HG02610 (cell line): Measurements from ENCODE around the gene NARF.
"Not testable (repeated sequence)": the region's sequence is repeated elsewhere in the genome, so short reads cannot be mapped to it uniquely, and the experiment has no call there.

Source experiments
- ATAC-seq: cut with Tn5 transposase; IDR thresholded peaks from one replicate; pipeline ENCODE4 v1.9.1; 2021; ENCODE audit warnings: mild to moderate bottlenecking, moderate library complexity; ENCODE audit not compliant: unreplicated experiment

NARF gene

GRCh38 chr17:82529914-82530300, 71.4 kb downstream of the NARF start:
- no peak for ATAC-seq

- no peak for ATAC-seq
Observed at GRCh38 chr17:82531431-82531881, 72.9 kb downstream of the NARF start.

- ATAC-seq = no peak
Observed at GRCh38 chr17:82534401-82534812, 75.9 kb downstream of the NARF start.

GRCh38 chr17:82536512-82537201, 78.1 kb downstream of the NARF start:
- no peak for ATAC-seq

GRCh38 chr17:82537228-82537627, 78.7 kb downstream of the NARF start:
- ATAC-seq = not testable (repeated sequence)

- not testable (repeated sequence) for ATAC-seq
Observed at GRCh38 chr17:82539076-82539475, 80.5 kb downstream of the NARF start.
